ENCODE data around the gene L1TD1. TPM values are rescaled to one million over a fixed set of nuclear protein-coding genes. Genes with fewer than 3 reads are reported as not detected.
"Not testable (repeated sequence)": the region's sequence is repeated elsewhere in the genome, so short reads cannot be mapped to it uniquely, and the experiment has no call there.

L1TD1 gene
- not detected for total RNA-seq

- H3K4me3 ChIP-seq: no peak within 1 kb of the TSS
- ATAC-seq: no peak
- in situ Hi-C loops (cut with MboI; ENCODE audit: low sequenced_read_pairs in 4 of 4): loop anchor here in 2 of 4 donors (25.0 kb wide), 1 partner anchor 542 kb away; no protein-coding TSS in a partner anchor
These were observed at the start of gene L1TD1 for GRCh38 chr1:62194651-62195544. TSS of gene L1TD1 (plus strand) at chr1:62194849. CDS start at chr1:62206629, 11,780 bp downstream.

GRCh38 chr1:62159940-62160348, 34.7 kb upstream of the L1TD1 start:
- in situ Hi-C loops (cut with MboI; ENCODE audit: low sequenced_read_pairs in 4 of 4): loop anchor here in 1 of 4 donors (25.0 kb wide), 1 partner anchor 577 kb away; no protein-coding TSS in a partner anchor
- Histone ChIP-seq H3K4me1 (no peaks in the 10 kb centered on the region), H3K4me3 (no peak overlapping the region), H3K36me3 (no peaks in the 10 kb centered on the region), H3K9me3 (no peaks in the 10 kb centered on the region), H3K27ac (no peak overlapping the region), H3K27me3 (no peaks in the 10 kb centered on the region)
- intact Hi-C loops (cut with DNase I; ENCODE audit: low total_unique reads): no loop called here
- ATAC-seq (no peak), DNase-seq (no peak)
- TF ChIP-seq CTCF (IDR thresholded peaks at IDR 0.05 in 4 of 5, conservative IDR thresholded peaks at IDR 0.05 in 1 of 5) (no peak), POLR2A (IDR thresholded peaks at IDR 0.05) (no peak)

More at GRCh38 chr1:62194651-62195544, at the start of gene L1TD1:
- peaks cover 16 to 29% (median 20%) of the 10 kb centered on the region in 3 donors for H3K27me3 ChIP-seq
- no peaks in the 10 kb centered on the region for H3K9me3 ChIP-seq
- no peaks in the 10 kb centered on the region for H3K36me3 ChIP-seq
- intact Hi-C loops (cut with DNase I; ENCODE audit: low total_unique reads): no loop called here
- no peak for TF ChIP-seq POLR2A (IDR thresholded peaks at IDR 0.05)
- no peak for TF ChIP-seq CTCF (IDR thresholded peaks at IDR 0.05 in 4 of 5, conservative IDR thresholded peaks at IDR 0.05 in 1 of 5)
- H3K27ac ChIP-seq: no peak within 1 kb of the TSS
- no peaks in the 10 kb centered on the region for H3K4me1 ChIP-seq
- no peak for DNase-seq

GRCh38 chr1:62161711-62162110, 32.9 kb upstream of the L1TD1 start:
- Histone ChIP-seq H3K4me1 (no peaks in the 10 kb centered on the region), H3K4me3 (no peak overlapping the region), H3K27me3 (no peaks in the 10 kb centered on the region), H3K27ac (no peak overlapping the region), H3K9me3 (no peaks in the 10 kb centered on the region), H3K36me3 (no peaks in the 10 kb centered on the region)
- ATAC-seq (no peak), DNase-seq (no peak)
- intact Hi-C loops (cut with DNase I; ENCODE audit: low total_unique reads): no loop called here
- in situ Hi-C loops (cut with MboI; ENCODE audit: low sequenced_read_pairs in 4 of 4): loop anchor here in 1 of 4 donors (25.0 kb wide), 1 partner anchor 576 kb away; no protein-coding TSS in a partner anchor
- TF ChIP-seq CTCF (IDR thresholded peaks at IDR 0.05 in 4 of 5, conservative IDR thresholded peaks at IDR 0.05 in 1 of 5): no peak
- no peak for TF ChIP-seq POLR2A (IDR thresholded peaks at IDR 0.05)

GRCh38 chr1:62170380-62170779, 24.3 kb upstream of the L1TD1 start:
- H3K27me3 ChIP-seq; DNase-seq; H3K4me1 ChIP-seq; H3K27ac ChIP-seq; intact Hi-C loops (cut with DNase I; ENCODE audit: low total_unique reads); ATAC-seq; H3K36me3 ChIP-seq; H3K4me3 ChIP-seq; H3K9me3 ChIP-seq: not testable (repeated sequence)
- in situ Hi-C loops (cut with MboI; ENCODE audit: low sequenced_read_pairs in 4 of 4): loop anchor here in 2 of 4 donors (10.0 to 25.0 kb wide), 2 partner anchors 234 to 567 kb away; no protein-coding TSS in a partner anchor

- Histone ChIP-seq H3K4me3 (no peak overlapping the region), H3K9me3 (no peaks in the 10 kb centered on the region), H3K27ac (no peak overlapping the region), H3K27me3 (peaks cover 0 to 3% (median 0%) of the 10 kb centered on the region in 3 donors), H3K4me1 (no peaks in the 10 kb centered on the region), H3K36me3 (no peaks in the 10 kb centered on the region)
- DNase-seq: peak in 1 of 2 donors; percentile 4
- in situ Hi-C loops (cut with MboI; ENCODE audit: low sequenced_read_pairs in 4 of 4) (loop anchor here (5.0 to 25.0 kb wide), 3 partner anchors 229 to 562 kb away; no protein-coding TSS in a partner anchor), intact Hi-C loops (cut with DNase I; ENCODE audit: low total_unique reads) (loop anchor here (1.0 to 5.0 kb wide), 2 partner anchors 232 to 572 kb away; no protein-coding TSS in a partner anchor)
- TF ChIP-seq POLR2A (IDR thresholded peaks at IDR 0.05): no peak
- peak; percentile 25 to 68 (median 53) for TF ChIP-seq CTCF (IDR thresholded peaks at IDR 0.05 in 4 of 5, conservative IDR thresholded peaks at IDR 0.05 in 1 of 5)
- no peak for ATAC-seq
These were observed 19.0 kb upstream of the L1TD1 start for GRCh38 chr1:62175568-62176179.
